IMR-90 (cell line): Measurements from ENCODE around the gene NSD2. TPM values are rescaled to one million over a fixed set of nuclear protein-coding genes. Genes with fewer than 3 reads are reported as not detected.

Experiments used
- ATAC-seq: fragments of 200-7000 bp; cut with Tn5 transposase; 2 replicates; pipeline ENCODE4 v1.9.1; 2020; ENCODE audit warnings: low read depth, mild to moderate bottlenecking, moderate library complexity
- BruUV-seq: library from RNA; stranded (reverse); fragments of 400-500 nt; replicated peaks from 2 replicates; lab custom pipeline; 2021; lab: Mats Ljungman, UMichigan
- CTCF ChIA-PET: fragments of 300-600 bp; formaldehyde crosslinking; extraction: SDS; loops from one replicate; lab custom pipeline; 2021; ENCODE audit warnings: antibody characterized with exemption; lab: Yijun Ruan, JAX
- POLR2A ChIA-PET: fragments of 300-600 bp; sonication (Branson Sonifier 250); formaldehyde crosslinking; loops from one replicate; lab custom pipeline; 2022; ENCODE audit warnings: antibody characterized with exemption; ENCODE audit not compliant: unreplicated experiment; lab: Charles Lee
- DNase-seq: peaks from one replicate; pipeline ENCODE4 v3.0.0; 2013
- H2AFZ ChIP-seq: replicated peaks from 2 replicates; pipeline ENCODE3; 2013; ENCODE audit warnings: low read length, mild to moderate bottlenecking; ENCODE audit not compliant: poor library complexity
- H2AK5ac ChIP-seq: 2 replicates; pipeline ENCODE4 v1.6.1; 2013; ENCODE audit warnings: low read depth, low read length, inconsistent platforms
- H2AK9ac ChIP-seq: replicated peaks from 2 replicates; pipeline ENCODE3; 2013; ENCODE audit warnings: mild to moderate bottlenecking, low read depth, low read length, moderate library complexity; ENCODE audit not compliant: poor library complexity
- H2BK120ac ChIP-seq: 2 replicates; pipeline ENCODE4 v1.6.1; 2013; ENCODE audit warnings: low read depth, low read length, inconsistent platforms
- H2BK15ac ChIP-seq: 3 replicates; pipeline ENCODE4 v1.6.1; 2013; ENCODE audit warnings: low read depth, low read length, inconsistent platforms
- H2BK20ac ChIP-seq: 2 replicates; pipeline ENCODE4 v1.6.1; 2013; ENCODE audit warnings: low read depth, mild to moderate bottlenecking, inconsistent platforms, low read length, moderate library complexity
- H2BK5ac ChIP-seq: 2 replicates; pipeline ENCODE4 v1.6.1; 2013; ENCODE audit warnings: mild to moderate bottlenecking, low read depth, low read length, inconsistent platforms; ENCODE audit not compliant: poor library complexity, severe bottlenecking
- H3K14ac ChIP-seq: replicated peaks from 2 replicates; pipeline ENCODE4 v1.6.1; 2013; ENCODE audit warnings: low read depth, low read length, inconsistent platforms
- H3K18ac ChIP-seq: 2 replicates; pipeline ENCODE4 v1.6.1; 2013; ENCODE audit warnings: low read depth, low read length, control low read depth
- H3K23ac ChIP-seq: 2 replicates; pipeline ENCODE4 v1.6.1; 2013; ENCODE audit warnings: low read depth, low read length, inconsistent platforms
- H3K27ac ChIP-seq: 2 replicates; pipeline ENCODE4 v1.5.1; 2013; ENCODE audit warnings: mild to moderate bottlenecking, control low read depth, low read length; ENCODE audit not compliant: insufficient read depth
- H3K27me3 ChIP-seq: 2 replicates; pipeline ENCODE4 v1.6.1; 2013; ENCODE audit warnings: low read length; ENCODE audit not compliant: control insufficient read depth, insufficient read depth
- H3K36me3 ChIP-seq: 2 replicates; pipeline ENCODE4 v1.6.1; 2013; ENCODE audit warnings: low read length, mixed read lengths; ENCODE audit not compliant: control insufficient read depth, insufficient read depth
- H3K4ac ChIP-seq: 2 replicates; pipeline ENCODE4 v1.6.1; 2013; ENCODE audit warnings: low read depth, low read length, inconsistent platforms
- H3K4me1 ChIP-seq: 2 replicates; pipeline ENCODE4 v1.6.1; 2013; ENCODE audit warnings: low read length, mixed read lengths; ENCODE audit not compliant: control insufficient read depth, insufficient read depth
- H3K4me2 ChIP-seq: 2 replicates; pipeline ENCODE4 v1.6.1; 2013; ENCODE audit warnings: low read depth, mild to moderate bottlenecking, control low read depth, low read length, moderate library complexity
- H3K4me3 ChIP-seq: 2 replicates; pipeline ENCODE4 v1.5.1; 2013; ENCODE audit warnings: low read depth, mild to moderate bottlenecking, control low read depth, low read length, moderate library complexity; ENCODE audit not compliant: insufficient read depth
- H3K56ac ChIP-seq: 2 replicates; pipeline ENCODE4 v1.6.1; 2013; ENCODE audit warnings: low read length, inconsistent platforms; ENCODE audit not compliant: insufficient read depth; ENCODE audit errors: extremely low read depth
- H3K79me1 ChIP-seq, 2 experiments: 2 replicates each; pipeline ENCODE4 v1.6.1; 2013; ENCODE audit warnings: low read length in 2 of 2, inconsistent platforms in 1 of 2, low read depth in 1 of 2
- H3K9ac ChIP-seq: 2 replicates; pipeline ENCODE4 v1.6.1; 2013; ENCODE audit warnings: low read depth, low read length, control low read depth
- H3K9me1 ChIP-seq: 2 replicates; pipeline ENCODE4 v1.6.1; 2013; ENCODE audit warnings: low read length, inconsistent platforms; ENCODE audit not compliant: insufficient read depth
- H3K9me3 ChIP-seq: 2 replicates; pipeline ENCODE4 v1.6.1; 2013; ENCODE audit warnings: low read length; ENCODE audit not compliant: control insufficient read depth, insufficient read depth
- H4K20me1 ChIP-seq: 2 replicates; pipeline ENCODE4 v1.6.1; 2013; ENCODE audit warnings: low read length, inconsistent platforms; ENCODE audit not compliant: insufficient read depth
- H4K5ac ChIP-seq: 2 replicates; pipeline ENCODE4 v1.6.1; 2013; ENCODE audit warnings: mild to moderate bottlenecking, low read depth, low read length, control low read depth
- H4K8ac ChIP-seq, 2 experiments: 2 replicates each; pipeline ENCODE4 v1.6.1; 2013; ENCODE audit warnings: low read depth in 2 of 2, low read length in 2 of 2, control low read depth in 1 of 2, inconsistent platforms in 1 of 2
- H4K91ac ChIP-seq: 2 replicates; pipeline ENCODE4 v1.6.1; 2013; ENCODE audit warnings: low read depth, low read length, inconsistent platforms; ENCODE audit not compliant: insufficient read depth
- BHLHE40 ChIP-seq: fragments of 150-350 bp; IDR thresholded peaks from 2 replicates; pipeline ENCODE4 v1.6.1; 2016; ENCODE audit warnings: mild to moderate bottlenecking, low read depth, low read length
- CHD1 ChIP-seq: IDR thresholded peaks from 2 replicates; pipeline ENCODE4 v1.6.1; 2012; ENCODE audit warnings: low read depth, low read length, improper control_type of control experiment
- CTCF ChIP-seq: conservative IDR thresholded peaks from 2 replicates; pipeline ENCODE4 v1.5.1; 2012; ENCODE audit warnings: mild to moderate bottlenecking, low read depth, low read length, improper control_type of control experiment
- ELK1 ChIP-seq: fragments of 150-350 bp; IDR thresholded peaks from 2 replicates; pipeline ENCODE4 v1.6.1; 2016; ENCODE audit warnings: low read depth, mild to moderate bottlenecking, low read length, moderate library complexity, borderline replicate concordance
- MAZ ChIP-seq: IDR thresholded peaks from 2 replicates; pipeline ENCODE4 v1.6.1; 2012; ENCODE audit warnings: low read depth, mild to moderate bottlenecking, low read length, improper control_type of control experiment, moderate library complexity, borderline replicate concordance
- NFE2L2 ChIP-seq: fragments of 150-350 bp; IDR thresholded peaks from 2 replicates; pipeline ENCODE4 v1.6.1; 2016; ENCODE audit warnings: low read depth, mild to moderate bottlenecking, low read length
- POLR2A ChIP-seq: IDR thresholded peaks from 2 replicates; pipeline ENCODE4 v1.6.1; 2012; ENCODE audit warnings: mild to moderate bottlenecking, low read depth, low read length
- RAD21 ChIP-seq: IDR thresholded peaks from 2 replicates; pipeline ENCODE4 v1.6.1; 2012; ENCODE audit warnings: low read length, improper control_type of control experiment
- RCOR1 ChIP-seq: IDR thresholded peaks from 2 replicates; pipeline ENCODE4 v1.6.1; 2012; ENCODE audit warnings: mild to moderate bottlenecking, low read length, improper control_type of control experiment; ENCODE audit not compliant: insufficient replicate concordance
- SMC3 ChIP-seq: fragments of 150-350 bp; IDR thresholded peaks from 2 replicates; pipeline ENCODE4 v1.6.1; 2016; ENCODE audit warnings: low read depth, mild to moderate bottlenecking, antibody characterized with exemption, low read length, moderate library complexity
- WGBS, 2 experiments: methylation state at CpG; one replicate each; pipeline versions ENCODE4 v1.1.5 to v1.1.7; 2013; ENCODE audit warnings: missing lambda C conversion rate in 2 of 2; ENCODE audit not compliant: insufficient read length in 1 of 2; ENCODE audit errors: extremely low coverage in 2 of 2; 5-methylcytosine and 5-hydroxymethylcytosine counted together
- dilution Hi-C: fragments of 300-500 bp; cut with HindIII; formaldehyde crosslinking; loops from one replicate; pipeline ENCODE4 v1.14.3; 2018; ENCODE audit warnings: low sequenced_read_pairs; ENCODE audit not compliant: unreplicated experiment
- in situ Hi-C: fragments of 300-500 bp; cut with MboI; formaldehyde crosslinking; loops from 3 replicates; pipeline ENCODE4 v1.14.3; 2019; ENCODE audit warnings: low sequenced_read_pairs, inconsistent platforms, mixed read lengths
- intact Hi-C: fragments of 100-400 bp; cut with micrococcal nuclease; formaldehyde crosslinking; loops from 2 replicates; pipeline ENCODE4 v1.10.0; 2022
- polyA plus RNA-seq, 3 experiments: library from polyadenylated mRNA; depleted of rRNA; stranded (reverse); fragments of >200 nt; gene quantifications; 2 replicates each; pipeline ENCODE4 v1.2.3, GENCODE V29; 2012; ENCODE audit warnings: low replicate concordance in 1 of 3
- total RNA-seq: library from RNA; depleted of rRNA; stranded (reverse); fragments of >200 nt; gene quantifications from 2 replicates; pipeline ENCODE4 v1.2.3, GENCODE V29; 2012

Gene NSD2
- total and polyA plus RNA-seq, 2 of the 4 experiments (the other 2 are of a cell fraction), result 35.9 to 68.1 TPM

- Histone ChIP-seq H3K4me1 (peaks cover 14% of the 10 kb centered on the region), H2AFZ (no peak overlapping the region), H4K5ac (no peak overlapping the region), H3K4me3 (no peak overlapping the region), H3K4ac (no peak overlapping the region), H4K8ac (no peak overlapping the region), H3K27me3 (no peaks in the 10 kb centered on the region), H4K20me1 (peaks cover 3% of the 10 kb centered on the region; the same call in 1 of the 2 replicates), H3K14ac (no peak overlapping the region), H3K9me3 (no peaks in the 10 kb centered on the region), H2AK5ac (no peak overlapping the region), H2BK15ac (no peak overlapping the region), H3K27ac (no peak overlapping the region), H2AK9ac (no peak overlapping the region), H3K56ac (no peak overlapping the region), H3K79me1 (peaks cover 9 to 62% of the 10 kb centered on the region in 2 experiments; a peak in 3 of 4 replicates), H4K91ac (no peak overlapping the region), H3K9me1 (0 out of 2 replicates have a peak, but pooled peaks cover 7% of the 10 kb centered on the region), H2BK120ac (no peak overlapping the region), H2BK5ac (no peak overlapping the region), H2BK20ac (no peak overlapping the region), H3K23ac (no peak overlapping the region), H3K9ac (no peak overlapping the region), H3K4me2 (no peak overlapping the region), H3K18ac (no peak overlapping the region), H3K36me3 (peaks cover 53% of the 10 kb centered on the region)
- ChIA-PET CTCF (no interaction called here), POLR2A (no interaction called here)
- dilution Hi-C loops (no loop called here), intact Hi-C loops (no loop called here), in situ Hi-C loops (no loop called here)
- TF ChIP-seq NFE2L2, result no peak
- TF ChIP-seq CHD1, result no peak
- no peak for TF ChIP-seq POLR2A
- TF ChIP-seq BHLHE40, result no peak
- TF ChIP-seq RAD21, result no peak
- no peak for TF ChIP-seq RCOR1
- TF ChIP-seq CTCF, result no peak
- TF ChIP-seq MAZ, result no peak
- no peak for TF ChIP-seq ELK1
- TF ChIP-seq SMC3, result no peak
- no TSS peak for BruUV-seq
- ATAC-seq, result no peak
- 92 to 100% methylated on average over 2 to 11 of the region's 12 CpGs for WGBS, 2 experiments
- no peak for DNase-seq
Observed at GRCh38 chr4:1956631-1957030, 85.4 kb downstream of the NSD2 start.
